Fibroblast of pulmonary artery (primary cell): ENCODE data around the gene ARHGAP32.

ENCODE experiments used
- DNase-seq: peaks from one replicate; pipeline ENCODE4 v3.0.0-alpha.2; 2010; ENCODE audit warnings: low read depth
- H3K4me3 ChIP-seq: replicated peaks from 2 replicates; pipeline ENCODE4 v1.5.1; 2011; ENCODE audit warnings: low read depth, mild to moderate bottlenecking, control low read depth, low read length, moderate library complexity
- TF ChIP-seq, protein P1 (sequence below): IDR thresholded peaks from 2 replicates; pipeline ENCODE4 v1.5.1; 2011; ENCODE audit warnings: mild to moderate bottlenecking, control low read depth, low read length, inconsistent platforms; ENCODE audit errors: missing control alignments

The ARHGAP32 gene

DNA sequence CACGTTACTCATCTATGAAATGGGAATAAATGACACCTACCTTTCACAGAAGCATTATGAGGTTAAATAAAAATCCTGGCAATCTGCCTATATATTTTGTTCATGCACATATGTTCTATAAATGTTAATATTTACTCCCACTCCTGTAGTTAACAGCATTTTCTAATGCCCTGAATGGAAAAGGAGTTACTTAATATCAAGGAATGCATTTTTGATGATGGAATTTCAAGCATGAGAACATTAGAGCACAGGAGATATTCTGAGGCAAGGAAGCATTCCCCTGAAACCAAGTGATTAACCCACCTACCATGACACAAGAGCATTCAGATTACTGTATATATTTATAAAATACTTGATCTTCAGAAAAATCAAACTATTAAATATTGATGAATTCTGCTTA is 102.1 kb downstream of the ARHGAP32 start:
- DNase-seq, result peak; percentile 68
- TF ChIP-seq, protein P1, sequence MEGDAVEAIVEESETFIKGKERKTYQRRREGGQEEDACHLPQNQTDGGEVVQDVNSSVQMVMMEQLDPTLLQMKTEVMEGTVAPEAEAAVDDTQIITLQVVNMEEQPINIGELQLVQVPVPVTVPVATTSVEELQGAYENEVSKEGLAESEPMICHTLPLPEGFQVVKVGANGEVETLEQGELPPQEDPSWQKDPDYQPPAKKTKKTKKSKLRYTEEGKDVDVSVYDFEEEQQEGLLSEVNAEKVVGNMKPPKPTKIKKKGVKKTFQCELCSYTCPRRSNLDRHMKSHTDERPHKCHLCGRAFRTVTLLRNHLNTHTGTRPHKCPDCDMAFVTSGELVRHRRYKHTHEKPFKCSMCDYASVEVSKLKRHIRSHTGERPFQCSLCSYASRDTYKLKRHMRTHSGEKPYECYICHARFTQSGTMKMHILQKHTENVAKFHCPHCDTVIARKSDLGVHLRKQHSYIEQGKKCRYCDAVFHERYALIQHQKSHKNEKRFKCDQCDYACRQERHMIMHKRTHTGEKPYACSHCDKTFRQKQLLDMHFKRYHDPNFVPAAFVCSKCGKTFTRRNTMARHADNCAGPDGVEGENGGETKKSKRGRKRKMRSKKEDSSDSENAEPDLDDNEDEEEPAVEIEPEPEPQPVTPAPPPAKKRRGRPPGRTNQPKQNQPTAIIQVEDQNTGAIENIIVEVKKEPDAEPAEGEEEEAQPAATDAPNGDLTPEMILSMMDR, result no peak
- no peak overlapping the region for H3K4me3 ChIP-seq

- no peak for DNase-seq
- H3K4me3 ChIP-seq, result no peak overlapping the region
- TF ChIP-seq, protein P1, result no peak
Measured at GRCh38 chr11:129089279-129089678, 102.8 kb downstream of the ARHGAP32 start.

DNA sequence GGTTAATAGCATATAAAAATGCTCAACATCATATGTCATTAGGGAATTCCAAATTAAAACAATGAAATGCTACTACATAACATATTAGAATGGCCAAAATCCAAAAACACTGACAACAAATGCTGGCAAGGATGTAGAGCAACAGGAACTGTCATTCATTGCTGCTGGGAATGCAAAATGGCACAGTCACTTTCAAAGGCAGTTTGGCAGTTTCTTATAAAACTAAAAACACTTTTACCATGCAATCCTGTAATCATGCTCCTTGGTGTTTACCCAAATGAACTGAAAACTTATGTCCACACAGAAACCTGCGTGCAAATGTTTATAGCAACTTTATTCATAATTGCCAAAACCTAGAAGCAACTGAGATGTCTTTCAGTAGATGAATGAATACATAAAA is 105.1 kb downstream of the ARHGAP32 start:
- TF ChIP-seq, protein P1, result no peak
- DNase-seq, result no peak
- no peak overlapping the region for H3K4me3 ChIP-seq

GRCh38 chr11:129077191-129077590 is 114.9 kb downstream of the ARHGAP32 start:
- TF ChIP-seq, protein P1, result no peak
- no peak overlapping the region for H3K4me3 ChIP-seq
- no peak for DNase-seq

DNA sequence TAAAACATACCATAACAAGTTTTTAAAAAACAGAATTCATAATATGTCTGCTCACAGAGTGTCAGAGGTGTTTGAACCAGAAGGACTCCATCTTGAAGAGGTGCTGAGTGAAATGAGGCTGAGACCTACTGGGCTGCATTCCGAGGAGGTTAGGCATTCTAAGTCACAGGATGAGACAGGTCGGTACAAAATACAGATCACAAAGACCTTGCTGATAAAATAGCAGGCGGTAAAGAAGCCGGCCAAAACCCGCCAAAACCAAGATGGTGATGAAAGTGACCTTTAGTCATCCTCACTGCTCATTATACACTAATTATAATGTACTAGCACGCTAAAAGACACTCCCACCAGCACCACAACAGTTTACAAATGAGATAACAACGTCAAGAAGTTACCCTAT is 116.4 kb downstream of the ARHGAP32 start:
- DNase-seq, result no peak
- no peak overlapping the region for H3K4me3 ChIP-seq
- TF ChIP-seq, protein P1, result no peak

DNA sequence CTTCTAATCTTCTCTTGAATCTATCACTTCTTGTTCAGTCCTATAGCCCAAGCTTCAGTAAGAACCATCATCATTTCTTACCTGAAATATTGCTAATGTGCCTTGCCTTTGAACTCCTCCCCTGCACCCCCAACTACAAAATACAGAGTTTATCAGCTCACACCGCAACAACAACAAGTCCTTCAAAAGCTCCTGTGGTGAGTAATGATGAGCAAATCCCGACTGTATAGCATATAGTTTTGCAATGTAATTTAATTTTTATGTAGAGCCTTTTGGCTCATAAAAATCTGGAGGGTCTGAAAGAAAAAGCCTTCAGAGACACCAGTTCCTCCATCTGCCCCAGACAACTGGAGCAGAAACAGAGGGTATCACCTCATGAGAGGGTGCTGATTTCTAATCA is 124.7 kb downstream of the ARHGAP32 start:
- DNase-seq, result peak; percentile 16
- no peak overlapping the region for H3K4me3 ChIP-seq
- TF ChIP-seq, protein P1, result no peak

- no peak for DNase-seq
- H3K4me3 ChIP-seq, result no peak overlapping the region
- TF ChIP-seq, protein P1, result no peak
Measured at GRCh38 chr11:129066229-129066628, 125.9 kb downstream of the ARHGAP32 start.
